GM18517 (cell line): ENCODE data around the gene TRIM2.

Experiments
- ATAC-seq: cut with Tn5 transposase; IDR thresholded peaks from one replicate; pipeline ENCODE4 v1.9.1; 2021; ENCODE audit warnings: mild to moderate bottlenecking, moderate library complexity; ENCODE audit not compliant: unreplicated experiment

The TRIM2 gene

DNA sequence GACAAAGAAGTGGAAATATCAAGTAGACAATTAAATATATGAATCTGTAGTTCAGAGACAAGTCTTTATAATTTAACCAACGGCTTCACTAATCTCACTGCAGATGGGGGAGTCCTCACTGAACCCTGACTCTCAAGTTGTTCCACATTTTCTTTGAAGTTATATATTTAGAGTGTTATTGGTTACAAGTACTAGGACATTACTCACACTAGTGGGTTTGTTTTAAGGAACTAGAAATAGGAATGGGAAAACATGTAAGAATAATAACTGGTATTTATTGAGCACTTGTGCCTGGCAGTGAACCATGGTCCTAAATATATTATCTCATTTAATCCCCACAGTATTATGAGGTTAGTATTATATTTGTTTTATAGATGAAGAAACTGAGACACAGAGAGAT lies 162.2 kb downstream of the TRIM2 start:
- ATAC-seq, result no peak

DNA sequence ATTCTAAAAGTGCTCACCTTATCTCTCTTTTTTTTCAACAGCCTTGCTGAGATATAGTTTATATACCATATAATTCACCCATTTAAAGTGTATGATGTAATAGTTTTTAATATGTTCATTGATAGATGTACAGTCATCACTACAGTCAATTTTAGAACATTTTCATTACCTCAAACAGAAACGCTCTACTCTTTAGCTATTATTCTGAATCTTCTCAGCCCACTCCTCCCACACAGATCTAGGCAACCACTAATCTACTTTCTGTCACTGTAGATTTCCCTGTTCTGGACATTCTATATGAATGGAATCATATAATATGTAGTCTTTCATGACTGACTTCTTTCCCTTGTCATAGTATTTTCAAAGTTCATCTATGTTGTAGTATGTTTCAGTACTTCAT lies 162.8 kb downstream of the TRIM2 start:
- ATAC-seq, result no peak

DNA sequence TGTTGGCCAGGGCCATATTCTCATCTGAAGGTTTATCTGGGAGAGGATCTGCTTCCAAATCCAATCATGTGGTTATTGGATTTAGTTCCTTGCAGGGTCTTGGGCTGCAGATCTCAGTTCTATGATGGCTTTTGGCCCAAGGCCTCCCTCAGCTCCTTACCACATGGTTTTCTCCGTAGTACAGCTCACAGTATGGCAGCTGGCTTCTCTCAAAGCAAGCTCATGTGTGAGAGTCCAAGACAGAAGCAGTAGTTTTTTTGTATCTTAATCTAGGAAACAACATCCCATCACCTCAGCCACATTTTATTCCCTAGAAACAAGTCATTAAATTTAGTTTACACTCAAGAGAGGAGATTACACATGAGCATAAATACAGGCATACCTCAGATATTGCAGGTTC lies 164.8 kb downstream of the TRIM2 start:
- no peak for ATAC-seq

DNA sequence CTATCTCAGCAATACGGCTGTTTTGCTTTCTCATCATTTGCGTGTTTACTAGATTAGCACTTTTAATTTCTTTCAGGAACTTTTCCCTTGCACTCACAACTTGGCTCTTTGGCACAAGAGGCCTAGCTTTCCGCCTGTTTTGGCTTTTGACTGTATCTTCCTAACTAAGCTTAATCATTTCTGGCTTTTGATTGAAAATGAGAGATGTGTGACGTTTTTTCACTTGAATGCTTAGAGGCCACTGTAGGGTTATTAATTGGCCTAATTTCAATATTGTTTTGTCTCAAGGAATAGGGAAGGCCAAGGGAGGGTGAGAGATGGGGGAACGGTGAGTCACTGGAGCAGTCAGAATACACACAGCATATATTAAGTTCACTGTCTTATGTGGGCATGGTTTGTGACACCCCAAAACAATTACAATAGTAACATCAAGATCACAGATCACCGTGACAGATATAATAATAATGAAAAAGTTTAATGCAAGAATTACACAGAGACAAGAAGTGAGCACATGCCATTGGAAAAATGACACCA lies 167.5 kb downstream of the TRIM2 start:
- ATAC-seq, result no peak

DNA sequence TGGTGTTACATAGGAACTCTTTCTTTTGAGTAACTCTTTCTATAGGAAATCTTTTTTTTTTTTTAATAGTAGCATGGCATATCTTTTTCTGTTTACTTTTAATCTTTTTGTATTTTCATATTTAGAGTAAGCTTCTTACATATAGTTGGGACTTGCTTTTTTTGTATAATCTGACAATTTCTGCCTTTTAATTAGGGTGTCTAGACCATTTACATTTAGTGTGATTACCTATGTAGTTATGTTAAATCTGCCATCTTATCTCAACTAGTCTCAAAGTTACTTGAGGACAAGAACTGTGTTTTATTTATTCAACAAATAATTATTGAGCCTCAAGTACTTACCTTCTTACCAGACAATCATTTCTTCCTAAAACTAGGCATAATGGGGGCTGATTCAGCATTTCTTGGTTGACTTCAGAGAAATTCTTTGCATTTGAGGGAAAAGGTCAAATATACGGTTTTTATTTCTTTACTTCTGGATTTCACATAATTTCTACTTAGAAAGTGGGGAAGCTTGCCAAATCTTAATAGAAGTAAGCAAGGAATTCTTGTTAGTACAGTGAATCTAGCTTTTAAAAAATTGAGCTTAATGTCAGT lies 168.8 kb downstream of the TRIM2 start:
- no peak for ATAC-seq

DNA sequence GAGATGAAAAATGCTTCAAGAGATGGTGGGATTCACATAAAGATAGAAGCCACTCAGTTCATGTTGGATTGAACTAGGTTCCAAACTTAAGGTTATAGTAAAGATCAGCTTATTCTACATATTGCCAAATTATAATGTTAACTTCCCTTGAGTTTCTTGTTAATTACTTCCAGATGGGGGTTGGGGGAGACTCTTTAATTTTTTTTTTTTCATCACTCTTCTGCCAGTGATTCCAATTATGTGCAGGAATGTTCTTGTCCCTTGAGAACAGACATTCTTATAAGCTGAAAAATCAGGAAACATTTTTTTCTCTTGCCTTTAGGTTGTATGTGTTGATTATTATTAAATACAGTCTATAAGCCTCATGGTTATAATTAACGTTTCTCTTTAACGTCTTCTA lies 170.2 kb downstream of the TRIM2 start:
- no peak for ATAC-seq

DNA sequence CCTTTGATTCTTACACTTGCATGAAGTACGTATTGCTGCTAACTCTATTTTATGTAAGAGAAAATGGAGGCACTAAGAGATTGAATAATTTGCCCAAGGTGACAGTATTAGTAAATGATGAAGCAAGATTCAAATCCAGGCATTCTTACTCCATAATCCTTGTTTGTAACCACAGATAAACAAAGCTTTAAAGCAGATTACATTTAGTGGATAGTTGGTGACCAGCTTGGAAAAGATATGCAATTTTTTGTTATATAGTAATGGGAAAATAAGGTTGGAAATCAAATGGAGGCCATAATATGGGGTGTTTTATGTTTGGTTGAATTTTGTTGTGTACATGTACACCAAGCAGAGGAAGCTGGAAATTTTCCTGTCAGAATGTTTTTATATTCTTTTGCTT lies 171.1 kb downstream of the TRIM2 start:
- no peak for ATAC-seq

DNA sequence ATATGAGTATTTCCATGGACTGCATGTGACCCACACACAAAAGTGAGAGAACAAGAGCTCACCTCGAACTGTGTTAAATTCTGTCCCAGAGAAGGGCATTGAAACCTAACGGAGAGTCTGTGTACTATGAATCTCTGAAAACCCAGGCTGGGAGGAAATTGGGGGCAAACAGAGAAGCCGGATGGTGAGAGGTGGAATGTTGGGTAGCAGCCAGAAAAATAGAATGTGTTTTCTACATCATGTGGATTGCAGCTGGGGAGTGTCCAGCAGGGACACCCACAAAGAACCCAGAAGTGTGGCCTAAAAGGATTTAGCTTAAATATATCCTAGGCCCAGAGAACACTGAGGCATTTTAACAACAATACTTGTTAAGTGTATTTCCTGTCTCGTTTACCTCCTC lies 178.9 kb downstream of the TRIM2 start:
- ATAC-seq, result no peak

DNA sequence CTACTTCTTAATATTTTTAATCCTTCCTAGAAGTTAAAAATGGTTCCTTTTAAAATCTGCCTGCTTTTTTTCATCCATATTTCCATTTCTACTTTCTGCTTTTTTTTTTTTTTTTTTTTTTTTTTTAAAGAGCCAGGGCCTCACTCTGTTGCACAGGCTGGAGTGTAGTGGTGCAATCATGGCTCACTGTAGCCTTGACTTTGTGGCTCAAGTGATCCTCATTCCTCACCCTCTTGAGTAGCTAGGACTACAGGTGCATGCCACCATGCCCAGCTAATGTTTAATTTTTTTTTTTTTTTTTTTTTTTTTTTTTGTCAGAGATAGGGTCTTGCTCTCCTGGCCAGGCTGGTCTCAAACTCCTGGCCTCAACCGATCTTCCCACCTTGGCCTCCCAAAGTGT lies 179.9 kb downstream of the TRIM2 start:
- ATAC-seq, result no peak

DNA sequence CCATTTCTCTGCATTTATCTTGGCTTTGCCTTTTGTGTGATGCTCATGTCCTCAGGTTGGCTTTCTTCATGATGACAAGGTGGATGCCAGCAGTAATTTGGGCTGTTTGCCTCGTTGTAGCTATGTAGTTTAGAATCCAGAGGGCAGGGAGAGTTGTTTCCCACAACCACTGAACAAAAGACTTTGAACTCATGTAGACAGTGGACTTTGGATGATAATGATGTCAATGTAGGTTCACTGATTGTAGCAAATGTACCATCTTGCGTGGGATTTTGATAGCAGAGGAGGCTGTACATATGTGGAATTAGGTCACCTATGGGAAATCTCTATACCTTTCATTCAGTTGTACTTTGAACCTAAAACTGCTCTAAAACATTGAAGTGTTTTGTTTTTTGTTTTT lies 181.5 kb downstream of the TRIM2 start:
- ATAC-seq, result no peak

DNA sequence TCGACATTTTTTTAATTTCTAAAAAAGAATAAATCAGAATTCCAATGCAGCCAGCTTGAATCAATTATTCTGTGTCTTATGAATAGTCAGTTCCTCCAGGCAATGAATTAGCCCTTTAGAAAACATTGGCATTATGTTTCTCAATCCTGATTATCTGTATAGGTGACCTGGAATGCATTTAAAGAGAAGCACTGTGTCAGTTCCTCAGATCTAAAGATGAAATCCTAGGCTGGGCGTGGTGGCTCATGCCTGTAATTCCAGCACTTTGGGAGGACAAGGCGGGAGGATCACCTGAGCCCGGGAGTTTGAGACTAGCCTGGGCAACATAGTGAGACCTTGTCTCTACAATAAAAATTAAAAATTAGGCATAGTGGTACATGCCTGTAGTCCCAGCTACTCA lies 183.7 kb downstream of the TRIM2 start:
- ATAC-seq, result no peak
